Choroid plexus epithelial cell (primary cell): ENCODE data around the gene MIER1.

Experiments
- DNase-seq: peaks from one replicate; pipeline ENCODE4 v3.0.0-alpha.2; 2010; ENCODE audit warnings: low read depth
- H3K4me3 ChIP-seq: 2 replicates; pipeline ENCODE4 v1.5.1; 2011; ENCODE audit warnings: low read depth, mild to moderate bottlenecking, control low read depth, low read length, moderate library complexity
- CTCF ChIP-seq: conservative IDR thresholded peaks from 2 replicates; pipeline ENCODE4 v1.5.1; 2011; ENCODE audit warnings: low read depth, mild to moderate bottlenecking, control low read depth, inconsistent platforms, low read length, moderate library complexity

MIER1 gene

GRCh38 chr1:66993076-66993475 lies 68.3 kb downstream of the MIER1 start:
- no peak for TF ChIP-seq CTCF
- no peak for DNase-seq
- no peak overlapping the region for H3K4me3 ChIP-seq

- peak; percentile 98 for TF ChIP-seq CTCF
- H3K4me3 ChIP-seq: no peak overlapping the region
- peak; percentile 88 for DNase-seq
Observed at GRCh38 chr1:66996018-66996682, 71.4 kb downstream of the MIER1 start.

GRCh38 chr1:66998972-66999371 lies 74.2 kb downstream of the MIER1 start:
- TF ChIP-seq CTCF: no peak
- peak; percentile 56 for DNase-seq
- no peak overlapping the region for H3K4me3 ChIP-seq

GRCh38 chr1:66999640-67000400 lies 75.0 kb downstream of the MIER1 start:
- H3K4me3 ChIP-seq: no peak overlapping the region
- peak; percentile 17 for DNase-seq
- TF ChIP-seq CTCF: no peak

GRCh38 chr1:67001682-67002425 lies 77.1 kb downstream of the MIER1 start:
- no peak for DNase-seq
- no peak for TF ChIP-seq CTCF
- no peak overlapping the region for H3K4me3 ChIP-seq

GRCh38 chr1:67004176-67004575 lies 79.4 kb downstream of the MIER1 start:
- no peak for TF ChIP-seq CTCF
- H3K4me3 ChIP-seq: no peak overlapping the region
- peak; percentile 54 for DNase-seq
